Head of caudate nucleus (tissue), 42 donors: Measurements from ENCODE around the gene TCOF1.

ENCODE experiments used
- DNase-seq, 42 donors: peaks; one replicate each; pipeline versions ENCODE4 v3.0.0 to v3.0.0-alpha.2; 2020 to 2021; ENCODE audit warnings: mixed read lengths in 7 of 42
- intact Hi-C: fragments of 100-400 bp; cut with DNase I; formaldehyde crosslinking; loops from one replicate; pipeline ENCODE4 v1.15.0; 2022

Gene TCOF1

GRCh38 chr5:150322202-150322601 is 35.3 kb upstream of the TCOF1 start:
- no peak for DNase-seq
- intact Hi-C loops, result no loop called here

- intact Hi-C loops, result no loop called here
- no peak for DNase-seq
These were observed 34.4 kb upstream of the TCOF1 start for GRCh38 chr5:150323092-150323491.

- no peak for DNase-seq
- intact Hi-C loops, result no loop called here
These were observed 33.7 kb upstream of the TCOF1 start for GRCh38 chr5:150323819-150324218.

- no peak for DNase-seq
- intact Hi-C loops, result no loop called here
These were observed 32.1 kb upstream of the TCOF1 start for GRCh38 chr5:150325426-150325825.

- DNase-seq, result no peak
- intact Hi-C loops, result no loop called here
These were observed 30.8 kb upstream of the TCOF1 start for GRCh38 chr5:150326707-150327106.

GRCh38 chr5:150327139-150327538 is 30.4 kb upstream of the TCOF1 start:
- intact Hi-C loops, result no loop called here
- no peak for DNase-seq

- intact Hi-C loops, result no loop called here
- no peak for DNase-seq
These were observed 29.0 kb upstream of the TCOF1 start for GRCh38 chr5:150328515-150328914.

- intact Hi-C loops, result no loop called here
- DNase-seq, result no peak
These were observed 28.5 kb upstream of the TCOF1 start for GRCh38 chr5:150329038-150329437.

- intact Hi-C loops, result no loop called here
These were observed 27.3 kb upstream of the TCOF1 start for GRCh38 chr5:150329881-150330876.

GRCh38 chr5:150333400-150333799 is 24.1 kb upstream of the TCOF1 start:
- DNase-seq, result peak in 28 of 42 donors; percentile 24 to 81 (median 50)
- intact Hi-C loops, result no loop called here

More at GRCh38 chr5:150329881-150330876, 27.3 kb upstream of the TCOF1 start:
- peak in 5 of 42 donors; percentile 16 to 58 (median 37) for DNase-seq

- intact Hi-C loops, result no loop called here
- no peak for DNase-seq
These were observed 21.7 kb upstream of the TCOF1 start for GRCh38 chr5:150335778-150336177.

- DNase-seq, result peak in 21 of 42 donors; percentile 11 to 77 (median 45)
- intact Hi-C loops, result no loop called here
These were observed 19.0 kb upstream of the TCOF1 start for GRCh38 chr5:150338546-150338945.

GRCh38 chr5:150339165-150339564 is 18.3 kb upstream of the TCOF1 start:
- intact Hi-C loops, result no loop called here
- DNase-seq, result peak in 37 of 42 donors; percentile 24 to 78 (median 53)

- no peak for DNase-seq
- intact Hi-C loops, result no loop called here
These were observed 17.7 kb upstream of the TCOF1 start for GRCh38 chr5:150339841-150340240.

GRCh38 chr5:150340614-150341255 is 16.8 kb upstream of the TCOF1 start:
- DNase-seq, result peak in 4 of 42 donors; percentile 13 to 28 (median 22)
- intact Hi-C loops, result no loop called here

GRCh38 chr5:150341331-150341730 is 16.2 kb upstream of the TCOF1 start:
- intact Hi-C loops, result no loop called here
- no peak for DNase-seq

GRCh38 chr5:150341989-150342388 is 15.5 kb upstream of the TCOF1 start:
- DNase-seq, result no peak
- intact Hi-C loops, result no loop called here

GRCh38 chr5:150342583-150342982 is 14.9 kb upstream of the TCOF1 start:
- intact Hi-C loops, result no loop called here

GRCh38 chr5:150343994-150344631 is 13.4 kb upstream of the TCOF1 start:
- intact Hi-C loops, result no loop called here
- DNase-seq, result no peak

More at GRCh38 chr5:150342583-150342982, 14.9 kb upstream of the TCOF1 start:
- no peak for DNase-seq

- intact Hi-C loops, result no loop called here
- peak in 20 of 42 donors; percentile 20 to 76 (median 40) for DNase-seq
These were observed 11.8 kb upstream of the TCOF1 start for GRCh38 chr5:150345716-150346115.
